OCI-LY1 (cell line): ENCODE data around the gene MUL1.

Source experiments
- EZH2 ChIP-seq: fragments of 200-600 bp; sonication (generic), shearing (Covaris generic); IDR thresholded peaks from 2 replicates; pipeline ENCODE4 v1.8.0; 2017; ENCODE audit warnings: borderline replicate concordance, mixed run types, mild to moderate bottlenecking, antibody characterized with exemption, low read length, moderate library complexity, mixed read lengths
- TF ChIP-seq, protein P1 (sequence below): fragments of 200-600 bp; sonication (generic), shearing (Covaris generic); IDR thresholded peaks from 2 replicates; pipeline ENCODE4 v1.5.1; 2017; ENCODE audit warnings: mild to moderate bottlenecking, antibody characterized with exemption, low read length, moderate library complexity, mixed read lengths

DNA sequence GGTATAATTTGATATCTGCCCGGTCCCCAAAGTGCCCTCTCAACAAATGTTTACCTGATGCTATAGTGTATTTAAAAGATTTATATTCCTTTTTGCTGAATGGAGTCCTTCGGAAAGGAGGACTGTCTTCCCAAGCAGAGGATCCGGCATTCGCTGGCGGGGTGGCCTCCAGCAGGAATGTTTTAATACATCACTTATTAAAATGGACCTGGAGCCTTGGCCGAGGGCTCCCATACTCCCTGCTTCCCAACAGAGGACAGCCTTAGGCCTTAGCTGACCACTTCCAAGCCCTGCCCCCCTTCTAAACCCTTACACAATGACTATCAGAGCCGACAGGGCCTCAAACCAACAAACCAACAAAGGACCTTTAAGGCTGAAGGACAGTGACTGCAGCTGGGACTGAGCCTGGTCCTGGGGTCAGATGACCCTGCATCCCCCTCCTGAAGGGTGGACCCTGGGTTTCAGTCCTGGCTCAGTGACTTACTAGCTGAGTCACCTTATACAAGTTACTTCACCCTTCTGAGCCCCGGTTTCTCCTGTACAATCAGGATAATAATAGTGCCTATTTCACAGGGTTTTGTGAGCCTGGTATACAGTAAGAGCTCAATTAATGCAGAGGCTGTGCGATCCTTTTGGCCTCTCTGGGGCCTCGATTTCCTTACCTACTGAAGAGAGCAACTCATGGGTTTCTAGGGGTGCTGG lies 27.6 kb downstream of the MUL1 start:
- TF ChIP-seq, protein P1, sequence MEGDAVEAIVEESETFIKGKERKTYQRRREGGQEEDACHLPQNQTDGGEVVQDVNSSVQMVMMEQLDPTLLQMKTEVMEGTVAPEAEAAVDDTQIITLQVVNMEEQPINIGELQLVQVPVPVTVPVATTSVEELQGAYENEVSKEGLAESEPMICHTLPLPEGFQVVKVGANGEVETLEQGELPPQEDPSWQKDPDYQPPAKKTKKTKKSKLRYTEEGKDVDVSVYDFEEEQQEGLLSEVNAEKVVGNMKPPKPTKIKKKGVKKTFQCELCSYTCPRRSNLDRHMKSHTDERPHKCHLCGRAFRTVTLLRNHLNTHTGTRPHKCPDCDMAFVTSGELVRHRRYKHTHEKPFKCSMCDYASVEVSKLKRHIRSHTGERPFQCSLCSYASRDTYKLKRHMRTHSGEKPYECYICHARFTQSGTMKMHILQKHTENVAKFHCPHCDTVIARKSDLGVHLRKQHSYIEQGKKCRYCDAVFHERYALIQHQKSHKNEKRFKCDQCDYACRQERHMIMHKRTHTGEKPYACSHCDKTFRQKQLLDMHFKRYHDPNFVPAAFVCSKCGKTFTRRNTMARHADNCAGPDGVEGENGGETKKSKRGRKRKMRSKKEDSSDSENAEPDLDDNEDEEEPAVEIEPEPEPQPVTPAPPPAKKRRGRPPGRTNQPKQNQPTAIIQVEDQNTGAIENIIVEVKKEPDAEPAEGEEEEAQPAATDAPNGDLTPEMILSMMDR, result no peak
- no peak for TF ChIP-seq EZH2
